Immature natural killer cell (primary cell): Measurements from ENCODE around the gene RPH3AL. TPM values are rescaled to one million over a fixed set of nuclear protein-coding genes. Genes with fewer than 3 reads are reported as not detected.
"Not testable (repeated sequence)": the region's sequence is repeated elsewhere in the genome, so short reads cannot be mapped to it uniquely, and the experiment has no call there.

Experiments
- DNase-seq, 3 donors: peaks; one replicate each; pipeline ENCODE4 v3.0.0; 2022; ENCODE audit warnings: mixed read lengths in 1 of 3
- H3K27ac Mint-ChIP-seq, 6 donors: one replicate each; pipeline ENCODE4 v1.8.0; 2020; ENCODE audit warnings: mixed read lengths in 6 of 6, mild to moderate bottlenecking in 5 of 6, inconsistent platforms in 4 of 6, moderate library complexity in 3 of 6
- H3K27me3 Mint-ChIP-seq, 3 donors: one replicate each; pipeline ENCODE4 v1.8.0; 2020 to 2021; ENCODE audit warnings: low read depth in 3 of 3, mild to moderate bottlenecking in 3 of 3, mixed read lengths in 3 of 3, moderate library complexity in 3 of 3, inconsistent platforms in 1 of 3
- H3K36me3 Mint-ChIP-seq, 3 donors: one replicate each; pipeline ENCODE4 v1.8.0; 2020; ENCODE audit warnings: mixed read lengths in 3 of 3, inconsistent platforms in 2 of 3, mild to moderate bottlenecking in 2 of 3
- H3K4me1 Mint-ChIP-seq, 2 donors: one replicate each; pipeline ENCODE4 v1.8.0; 2020; ENCODE audit warnings: inconsistent platforms in 2 of 2, mild to moderate bottlenecking in 2 of 2, mixed read lengths in 2 of 2, moderate library complexity in 1 of 2
- H3K4me3 Mint-ChIP-seq, 5 donors: one replicate each; pipeline ENCODE4 v1.8.0; 2020; ENCODE audit warnings: mild to moderate bottlenecking in 5 of 5, mixed read lengths in 5 of 5, inconsistent platforms in 3 of 5, moderate library complexity in 3 of 5
- H3K9me3 Mint-ChIP-seq, 6 donors: one replicate each; pipeline ENCODE4 v1.8.0; 2020; ENCODE audit warnings: mild to moderate bottlenecking in 6 of 6, mixed read lengths in 6 of 6, inconsistent platforms in 4 of 6, moderate library complexity in 3 of 6
- polyA plus RNA-seq, 3 donors: library from polyadenylated mRNA; unstranded; fragments of 300-500 nt; fragmentation: Illumina TruSeq; gene quantifications; one replicate each; pipeline ENCODE4 v1.2.3, GENCODE V29; 2021

The RPH3AL gene
- polyA plus RNA-seq, 3 donors from 2014 or later, result 4.2 to 10.3 (median 4.5) TPM

DNA sequence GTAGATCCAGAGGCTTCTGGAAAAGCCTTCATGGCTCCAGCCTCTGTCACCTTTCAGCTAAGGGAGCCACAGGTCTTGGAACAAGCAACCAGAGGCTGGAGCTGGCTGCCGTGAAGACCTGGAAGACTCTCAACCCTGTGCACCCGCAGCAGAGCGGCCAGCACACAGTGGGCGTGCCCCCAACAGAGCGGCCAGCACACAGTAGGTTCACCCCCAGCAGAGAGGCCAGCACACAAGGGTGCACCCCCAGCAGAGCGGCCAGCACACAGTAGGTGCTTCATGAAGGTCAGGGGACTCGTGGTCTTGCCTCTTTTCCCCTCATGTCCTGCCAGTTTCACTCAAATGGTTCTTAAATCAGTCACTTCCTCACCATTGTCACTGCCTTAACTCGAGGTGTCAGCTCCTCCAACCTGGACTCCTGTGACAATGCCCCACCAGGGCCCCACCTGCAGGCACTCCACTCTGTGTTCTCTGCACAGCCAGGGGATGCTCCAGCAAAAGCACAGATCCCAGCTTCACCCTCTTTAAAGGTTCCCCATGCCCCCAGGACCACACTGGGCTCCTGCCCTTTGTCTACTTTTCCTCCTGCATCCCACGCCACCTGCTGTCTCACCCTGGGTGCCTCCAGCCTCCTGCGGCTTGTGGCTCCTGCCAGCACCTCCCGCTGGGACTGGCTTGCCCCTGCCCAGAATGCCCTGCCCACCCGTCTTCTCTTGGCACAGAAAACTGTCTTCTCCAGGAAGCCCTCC is 128.7 kb downstream of the RPH3AL start:
- H3K9me3 Mint-ChIP-seq, result no peaks in the 10 kb centered on the region
- DNase-seq, result no peak
- no peak overlapping the region for H3K27ac Mint-ChIP-seq
- no peaks in the 10 kb centered on the region for H3K4me1 Mint-ChIP-seq
- H3K4me3 Mint-ChIP-seq, result no peak overlapping the region
- no peaks in the 10 kb centered on the region for H3K36me3 Mint-ChIP-seq
- H3K27me3 Mint-ChIP-seq, result peaks cover 0 to 1% (median 0%) of the 10 kb centered on the region in 3 donors

- Mint-ChIP-seq H3K27me3 (peaks cover 0 to 1% (median 0%) of the 10 kb centered on the region in 3 donors), H3K4me1 (no peaks in the 10 kb centered on the region), H3K9me3 (no peaks in the 10 kb centered on the region), H3K4me3 (no peak overlapping the region), H3K27ac (no peak overlapping the region), H3K36me3 (no peaks in the 10 kb centered on the region)
- no peak for DNase-seq
Measured at GRCh38 chr17:222172-222571, 130.4 kb downstream of the RPH3AL start.

- Mint-ChIP-seq H3K4me1 (peaks cover 0 to 11% of the 10 kb centered on the region in 2 donors), H3K9me3 (no peaks in the 10 kb centered on the region), H3K36me3 (no peaks in the 10 kb centered on the region), H3K4me3 (no peak overlapping the region), H3K27me3 (peaks cover 0 to 2% (median 1%) of the 10 kb centered on the region in 3 donors), H3K27ac (no peak overlapping the region)
- no peak for DNase-seq
Measured at GRCh38 chr17:219696-220095, 132.9 kb downstream of the RPH3AL start.

GRCh38 chr17:218432-219110 is 134.0 kb downstream of the RPH3AL start:
- no peaks in the 10 kb centered on the region for H3K36me3 Mint-ChIP-seq
- no peak overlapping the region for H3K4me3 Mint-ChIP-seq
- peaks cover 0 to 11% of the 10 kb centered on the region in 2 donors for H3K4me1 Mint-ChIP-seq
- no peak for DNase-seq
- peaks cover 0 to 2% (median 0%) of the 10 kb centered on the region in 3 donors for H3K27me3 Mint-ChIP-seq
- H3K9me3 Mint-ChIP-seq, result no peaks in the 10 kb centered on the region
- H3K27ac Mint-ChIP-seq, result no peak overlapping the region

DNA sequence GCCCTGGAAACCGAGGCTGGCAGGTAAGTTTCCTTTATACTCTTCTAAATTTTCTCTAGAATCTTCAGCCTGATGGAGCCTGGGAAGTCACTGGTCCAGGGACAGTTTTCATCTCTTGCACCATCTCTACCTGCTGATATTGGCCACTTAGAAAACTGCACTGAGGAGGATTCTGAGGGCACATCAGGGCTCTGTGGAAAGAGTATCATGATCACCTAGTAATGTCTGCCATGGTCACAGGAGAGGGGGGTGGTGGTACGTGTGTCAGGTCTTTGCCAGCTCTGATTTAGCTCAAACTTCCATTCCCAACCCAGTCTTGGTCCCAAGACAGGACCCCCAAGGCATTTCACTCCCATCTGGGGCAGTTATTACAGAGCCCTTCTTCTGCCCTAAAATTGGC is 136.0 kb downstream of the RPH3AL start:
- peaks cover 0 to 11% of the 10 kb centered on the region in 2 donors for H3K4me1 Mint-ChIP-seq
- H3K9me3 Mint-ChIP-seq, result no peaks in the 10 kb centered on the region
- peaks cover 0 to 5% (median 0%) of the 10 kb centered on the region in 3 donors for H3K36me3 Mint-ChIP-seq
- H3K27me3 Mint-ChIP-seq, result peaks cover 0 to 2% (median 0%) of the 10 kb centered on the region in 3 donors
- H3K27ac Mint-ChIP-seq, result peak overlapping the region in 2 of 6 donors; percentile 51 to 65
- peak overlapping the region in 2 of 5 donors; percentile 68 to 77 for H3K4me3 Mint-ChIP-seq
- DNase-seq, result no peak

DNA sequence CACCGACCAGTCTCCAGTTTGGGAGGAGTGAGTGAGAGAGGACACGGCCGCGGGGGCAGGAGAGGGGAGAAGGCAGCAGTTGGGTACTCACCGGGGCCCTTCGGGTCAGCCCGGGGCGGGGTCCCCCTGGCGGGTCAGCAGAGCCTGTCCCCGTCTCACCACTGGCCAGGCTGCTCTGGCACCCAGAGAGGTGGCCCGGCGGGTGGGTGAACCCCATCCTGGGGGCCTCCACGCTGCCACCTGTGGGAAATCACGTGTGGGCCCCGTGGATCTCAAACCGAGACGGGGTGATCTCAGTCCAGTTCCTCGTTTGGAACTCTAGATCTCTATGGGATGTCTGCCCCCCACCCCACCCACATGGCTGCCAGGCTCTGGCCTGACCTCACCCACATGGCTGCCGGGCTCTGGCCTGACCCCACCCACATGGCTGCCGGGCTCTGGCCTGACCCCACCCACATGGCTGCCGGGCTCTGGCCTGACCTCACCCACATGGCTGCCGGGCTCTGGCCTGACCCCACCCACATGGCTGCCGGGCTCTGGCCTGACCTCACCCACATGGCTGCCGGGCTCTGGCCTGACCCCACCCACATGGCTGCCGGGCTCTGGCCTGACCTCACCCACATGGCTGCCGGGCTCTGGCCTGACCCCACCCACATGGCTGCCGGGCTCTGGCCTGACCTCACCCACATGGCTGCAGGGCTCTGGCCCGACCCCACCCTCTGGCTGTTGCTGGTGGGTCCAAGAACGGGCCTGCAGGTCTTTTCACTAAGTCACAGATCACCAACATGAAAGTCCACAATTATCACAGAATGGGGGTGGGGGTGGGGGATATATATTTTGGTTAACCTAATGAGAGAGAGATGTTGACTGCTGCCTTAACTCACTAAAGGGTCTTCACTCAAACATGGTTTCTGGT is 136.8 kb downstream of the RPH3AL start:
- peak in 2 of 3 donors; percentile 29 to 30 for DNase-seq
- H3K9me3 Mint-ChIP-seq, H3K27me3 Mint-ChIP-seq, H3K36me3 Mint-ChIP-seq: not testable (repeated sequence)
- peak overlapping the region in 2 of 5 donors; percentile 81 to 84 for H3K4me3 Mint-ChIP-seq
- peaks cover 0 to 11% of the 10 kb centered on the region in 2 donors for H3K4me1 Mint-ChIP-seq
- peak overlapping the region in 3 of 6 donors; percentile 66 to 86 (median 74) for H3K27ac Mint-ChIP-seq

DNA sequence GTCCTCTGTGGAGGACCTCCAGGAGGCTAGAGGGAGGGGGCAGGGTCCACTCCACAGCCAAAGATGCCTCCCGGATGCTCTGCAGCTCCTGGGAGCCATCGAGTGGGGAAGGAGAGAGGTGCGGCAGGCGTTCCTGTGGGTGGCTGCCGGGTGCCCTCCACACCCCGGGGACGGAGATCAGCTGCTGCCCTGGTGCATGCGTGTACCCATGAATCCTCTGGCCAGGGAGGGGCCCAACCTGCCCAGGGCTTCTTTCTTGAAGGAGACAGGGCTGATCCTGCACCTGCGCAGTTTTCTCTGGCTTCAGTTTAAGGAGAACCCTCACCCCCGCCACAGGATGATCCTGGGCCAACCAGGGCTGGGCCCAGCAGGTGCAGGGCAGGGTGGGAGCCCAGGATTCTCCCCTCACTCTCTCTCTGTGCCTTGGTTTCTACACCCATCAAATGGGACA is 137.7 kb downstream of the RPH3AL start:
- Mint-ChIP-seq H3K36me3 (peaks cover 5 to 9% (median 8%) of the 10 kb centered on the region in 3 donors), H3K9me3 (no peaks in the 10 kb centered on the region), H3K4me1 (peaks cover 0 to 11% of the 10 kb centered on the region in 2 donors), H3K27me3 (peaks cover 0 to 2% (median 0%) of the 10 kb centered on the region in 3 donors), H3K4me3 (peak overlapping the region in 2 of 5 donors; percentile 81 to 84), H3K27ac (peak overlapping the region in 2 of 6 donors; percentile 66 to 86)
- no peak for DNase-seq

DNA sequence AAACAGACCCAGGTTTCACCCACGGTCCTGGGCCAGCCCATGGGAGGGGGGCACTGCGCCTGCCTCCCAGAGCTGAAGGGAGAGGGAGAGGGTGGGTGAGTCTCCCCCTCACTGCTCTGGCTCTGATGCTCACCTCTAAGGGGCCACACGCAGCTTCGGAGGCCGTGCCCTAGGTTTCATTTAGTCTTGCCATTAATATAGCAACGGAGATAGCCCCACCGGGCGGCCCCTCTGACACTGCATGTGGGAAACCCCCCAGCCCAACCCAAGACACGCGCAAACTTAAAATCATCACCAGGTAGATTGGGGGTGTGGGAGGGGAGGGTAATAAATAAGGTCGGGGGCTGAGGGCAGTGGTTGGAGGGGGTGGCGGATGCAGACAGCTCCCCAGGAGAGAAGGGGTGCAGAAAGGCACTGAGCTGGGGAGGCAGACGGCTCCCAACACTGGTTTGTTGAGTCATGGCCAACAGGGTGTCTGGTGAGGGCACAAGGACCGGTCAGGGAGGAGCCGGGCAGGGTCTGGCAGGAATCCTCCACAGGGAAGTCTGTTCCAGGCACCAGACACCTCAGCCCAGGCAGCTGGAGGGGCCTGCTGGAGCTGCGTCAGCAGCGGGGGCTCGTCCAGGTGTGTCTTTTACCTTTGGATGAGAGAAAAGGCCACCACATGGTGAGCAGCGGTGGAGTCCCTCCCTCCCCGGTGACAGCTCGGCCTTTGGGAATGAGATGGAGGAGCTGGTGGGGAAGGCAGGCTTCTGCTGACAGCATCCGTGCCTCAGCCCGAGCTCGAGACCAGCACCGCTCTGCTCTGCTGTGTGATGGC is 139.1 kb downstream of the RPH3AL start:
- no peak for DNase-seq
- H3K27me3 Mint-ChIP-seq, result peaks cover 0 to 3% (median 0%) of the 10 kb centered on the region in 3 donors
- H3K9me3 Mint-ChIP-seq, result no peaks in the 10 kb centered on the region
- peaks cover 0 to 11% of the 10 kb centered on the region in 2 donors for H3K4me1 Mint-ChIP-seq
- peaks cover 7 to 17% (median 9%) of the 10 kb centered on the region in 3 donors for H3K36me3 Mint-ChIP-seq
- H3K4me3 Mint-ChIP-seq, result no peak overlapping the region
- H3K27ac Mint-ChIP-seq, result no peak overlapping the region

DNA sequence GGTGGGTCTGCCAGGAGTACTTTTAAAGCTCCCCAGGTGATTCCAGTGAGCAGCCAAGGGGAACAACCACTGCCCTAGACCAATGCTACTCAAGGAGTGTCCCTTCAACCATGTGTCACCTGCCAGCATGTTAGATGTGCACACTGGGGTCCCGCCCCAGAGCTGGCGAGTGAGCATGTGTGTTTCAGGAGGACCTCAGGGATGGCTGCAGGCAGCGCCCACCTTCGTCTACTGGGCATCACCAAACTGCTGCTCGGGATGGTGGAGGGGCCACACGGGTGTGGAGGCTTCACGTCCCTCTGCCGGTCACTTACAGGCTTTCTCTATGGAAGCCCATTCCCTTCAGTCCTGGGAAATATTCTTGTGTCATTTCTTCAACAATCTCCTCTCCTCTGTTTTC is 142.2 kb downstream of the RPH3AL start:
- no peak overlapping the region for H3K4me3 Mint-ChIP-seq
- H3K4me1 Mint-ChIP-seq, result peaks cover 0 to 4% of the 10 kb centered on the region in 2 donors
- H3K27ac Mint-ChIP-seq, result no peak overlapping the region
- peaks cover 7 to 17% (median 9%) of the 10 kb centered on the region in 3 donors for H3K36me3 Mint-ChIP-seq
- H3K27me3 Mint-ChIP-seq, result peaks cover 0 to 2% (median 1%) of the 10 kb centered on the region in 3 donors
- H3K9me3 Mint-ChIP-seq, result peaks cover 0 to 2% (median 0%) of the 10 kb centered on the region in 6 donors
- DNase-seq, result no peak

DNA sequence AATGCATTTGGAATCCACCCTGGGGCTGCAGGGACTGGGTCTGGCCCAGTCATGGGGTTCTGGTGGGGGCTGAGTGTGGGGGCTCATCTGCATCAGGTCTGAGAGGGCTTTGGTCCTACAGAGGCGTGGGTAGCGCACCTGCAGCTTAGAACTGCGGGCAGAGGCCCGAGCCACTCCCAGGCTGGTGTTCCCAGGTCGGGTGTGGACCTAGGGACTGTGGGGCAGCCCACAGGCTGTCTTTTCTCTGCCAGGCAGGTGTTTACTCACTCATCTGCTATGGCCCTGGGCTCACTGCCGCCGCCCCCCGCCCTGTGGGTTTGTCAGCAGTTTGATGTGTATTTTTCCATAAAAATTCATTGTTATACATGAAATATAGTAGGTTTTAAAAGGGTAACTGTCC is 144.2 kb downstream of the RPH3AL start:
- H3K27me3 Mint-ChIP-seq, result peaks cover 0 to 5% (median 1%) of the 10 kb centered on the region in 3 donors
- no peaks in the 10 kb centered on the region for H3K4me1 Mint-ChIP-seq
- no peak for DNase-seq
- H3K4me3 Mint-ChIP-seq, result no peak overlapping the region
- H3K36me3 Mint-ChIP-seq, result peaks cover 7 to 17% (median 9%) of the 10 kb centered on the region in 3 donors
- H3K9me3 Mint-ChIP-seq, result peaks cover 0 to 2% (median 0%) of the 10 kb centered on the region in 6 donors
- no peak overlapping the region for H3K27ac Mint-ChIP-seq

GRCh38 chr17:207775-208174 is 144.8 kb downstream of the RPH3AL start:
- H3K27me3 Mint-ChIP-seq, result peaks cover 0 to 5% (median 1%) of the 10 kb centered on the region in 3 donors
- peaks cover 7 to 17% (median 9%) of the 10 kb centered on the region in 3 donors for H3K36me3 Mint-ChIP-seq
- DNase-seq, result no peak
- peaks cover 0 to 2% (median 0%) of the 10 kb centered on the region in 6 donors for H3K9me3 Mint-ChIP-seq
- no peaks in the 10 kb centered on the region for H3K4me1 Mint-ChIP-seq
- H3K4me3 Mint-ChIP-seq, result no peak overlapping the region
- no peak overlapping the region for H3K27ac Mint-ChIP-seq

GRCh38 chr17:206941-207560 is 145.6 kb downstream of the RPH3AL start:
- Mint-ChIP-seq H3K27ac (no peak overlapping the region), H3K4me3 (no peak overlapping the region), H3K36me3 (peaks cover 7 to 17% (median 7%) of the 10 kb centered on the region in 3 donors), H3K27me3 (peaks cover 0 to 7% (median 1%) of the 10 kb centered on the region in 3 donors), H3K9me3 (peaks cover 0 to 2% (median 0%) of the 10 kb centered on the region in 6 donors), H3K4me1 (no peaks in the 10 kb centered on the region)
- no peak for DNase-seq
